ENCODE data around the gene GMPPA.
A peak's percentile ranks its signal among the peaks of the same experiment; 100 is the strongest.

- TF ChIP-seq MXD4 (CRISPR knock-in tag; IDR thresholded peaks at IDR 0.05; ENCODE audit: borderline replicate concordance) = no peak
- TF ChIP-seq CTCF (IDR thresholded peaks at IDR 0.05) = peak; percentile 100
- TF ChIP-seq NFE2L1 (CRISPR knock-in tag; IDR thresholded peaks at IDR 0.05) = no peak
- TF ChIP-seq MAX (CRISPR knock-in tag; IDR thresholded peaks at IDR 0.05) = peak; percentile 86
- no peak for TF ChIP-seq STAT6 (CRISPR knock-in tag; conservative IDR thresholded peaks at IDR 0.05; ENCODE audit: low read depth)
- TF ChIP-seq SMAD4 (CRISPR knock-in tag; IDR thresholded peaks at IDR 0.05) = no peak
- TF ChIP-seq TCF7 (CRISPR knock-in tag; IDR thresholded peaks at IDR 0.05; ENCODE audit: low read depth) = no peak
Observed at GRCh38 chr2:219541611-219542180, 43.0 kb downstream of the GMPPA start.
